ENCODE results near the gene GPC6.

The GPC6 gene

GRCh38 chr13:93709506-93710244 is 483.1 kb downstream of the GPC6 start:
- no peak for DNase-seq

- DNase-seq = no peak
Observed at GRCh38 chr13:93714171-93714570, 487.6 kb downstream of the GPC6 start.

GRCh38 chr13:93715866-93716265 is 489.3 kb downstream of the GPC6 start:
- no peak for DNase-seq

- no peak for DNase-seq
Observed at GRCh38 chr13:93716623-93717022, 490.0 kb downstream of the GPC6 start.

GRCh38 chr13:93721483-93721882 is 494.9 kb downstream of the GPC6 start:
- DNase-seq = no peak

- no peak for DNase-seq
Observed at GRCh38 chr13:93723316-93723715, 496.7 kb downstream of the GPC6 start.

- no peak for DNase-seq
Observed at GRCh38 chr13:93724187-93724586, 497.6 kb downstream of the GPC6 start.

- DNase-seq = no peak
Observed at GRCh38 chr13:93726173-93726957, 499.8 kb downstream of the GPC6 start.

- no peak for DNase-seq
Observed at GRCh38 chr13:93727211-93728141, 500.9 kb downstream of the GPC6 start.

- no peak for DNase-seq
Observed at GRCh38 chr13:93729383-93729782, 502.8 kb downstream of the GPC6 start.

GRCh38 chr13:93730780-93731179 is 504.2 kb downstream of the GPC6 start:
- no peak for DNase-seq

GRCh38 chr13:93732186-93732585 is 505.6 kb downstream of the GPC6 start:
- DNase-seq = no peak

- DNase-seq = no peak
Observed at GRCh38 chr13:93736081-93736480, 509.5 kb downstream of the GPC6 start.

- no peak for DNase-seq
Observed at GRCh38 chr13:93736909-93737308, 510.3 kb downstream of the GPC6 start.

GRCh38 chr13:93740334-93740733 is 513.7 kb downstream of the GPC6 start:
- peak; percentile 95 for DNase-seq

GRCh38 chr13:93744033-93744432 is 517.4 kb downstream of the GPC6 start:
- DNase-seq = no peak

- DNase-seq = no peak
Observed at GRCh38 chr13:93744886-93745285, 518.3 kb downstream of the GPC6 start.

- no peak for DNase-seq
Observed at GRCh38 chr13:93745884-93746283, 519.3 kb downstream of the GPC6 start.

- no peak for DNase-seq
Observed at GRCh38 chr13:93746589-93746988, 520.0 kb downstream of the GPC6 start.

- DNase-seq = no peak
Observed at GRCh38 chr13:93750676-93751075, 524.1 kb downstream of the GPC6 start.

GRCh38 chr13:93751117-93751516 is 524.5 kb downstream of the GPC6 start:
- DNase-seq = no peak

- DNase-seq = no peak
Observed at GRCh38 chr13:93752541-93752940, 525.9 kb downstream of the GPC6 start.

- DNase-seq = no peak
Observed at GRCh38 chr13:93753639-93754038, 527.0 kb downstream of the GPC6 start.

Data from NCI-H526 treated with DMSO at 0.1 percent for 48 hours (cell line).